ENCODE results near the gene IRF4. TPM values are rescaled to one million over a fixed set of nuclear protein-coding genes. Genes with fewer than 3 reads are reported as not detected.

IRF4 gene
- total and polyA plus RNA-seq, 2 donors (not counting 3 experiments of a cell fraction or from before 2014, with no cell fraction given) = not detected

DNA sequence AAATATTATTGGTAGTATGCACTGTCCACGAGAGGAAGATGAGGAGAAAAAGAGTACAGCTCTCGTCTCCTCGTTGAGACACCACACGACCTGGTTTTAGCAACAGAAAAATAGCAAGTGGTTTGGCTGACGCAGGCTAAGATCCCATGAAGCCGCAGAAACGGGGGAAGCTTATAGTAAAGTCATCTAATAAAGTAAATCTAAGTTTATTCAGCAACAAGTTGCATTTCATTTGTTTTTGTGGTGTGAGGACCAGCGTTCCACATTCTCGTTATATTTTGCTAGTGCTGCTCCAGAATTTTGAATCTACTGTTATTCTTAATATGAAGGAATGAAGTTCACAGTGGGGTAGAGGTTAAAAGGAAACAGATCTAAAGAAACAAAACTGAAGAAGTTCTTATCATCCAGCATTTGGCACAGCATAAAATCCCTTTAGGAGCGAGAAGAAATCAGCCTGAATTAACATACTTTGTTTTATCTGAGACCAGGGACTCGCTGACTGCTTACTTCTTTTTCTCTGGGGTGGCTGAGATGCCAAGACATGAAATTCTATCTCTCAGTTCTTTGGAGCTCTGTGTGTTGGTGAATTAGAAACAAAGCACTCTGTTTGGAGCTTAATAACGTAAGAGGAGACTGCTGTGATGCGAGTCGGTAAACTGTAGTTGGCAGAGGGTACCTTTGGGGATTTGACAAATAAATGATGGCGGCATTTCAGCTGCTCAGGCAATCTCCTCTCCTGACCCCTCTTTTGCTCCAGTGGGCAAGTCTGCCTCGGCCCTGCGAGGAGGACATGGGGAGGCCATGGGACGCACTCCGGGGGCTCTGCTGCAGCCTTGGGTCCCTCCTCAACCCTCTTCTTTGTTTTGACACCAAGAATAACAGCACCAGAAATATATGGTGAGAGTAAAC, 24.9 kb upstream of the IRF4 start:
- H3K79me2 ChIP-seq (ENCODE audit: control insufficient read depth, insufficient read depth, low read length) = no peaks in the 10 kb centered on the region
- no TSS peak for BruUV-seq (replicated peaks)
- TF ChIP-seq JUN (IDR thresholded peaks at IDR 0.05; ENCODE audit: borderline replicate concordance, insufficient read depth, insufficient read length, low read depth) (no peak), GATA2 (IDR thresholded peaks at IDR 0.05; ENCODE audit: insufficient read depth, insufficient read length, low read depth, low read length) (no peak), FOS (IDR thresholded peaks at IDR 0.05; ENCODE audit: borderline replicate concordance, insufficient read depth, low read length) (no peak), EZH2 (IDR thresholded peaks at IDR 0.05; ENCODE audit: borderline replicate concordance, low read depth, low read length, severe bottlenecking) (no peak), POLR2A (IDR thresholded peaks at IDR 0.05; ENCODE audit: low read depth, low read length) (no peak), MYC (IDR thresholded peaks at IDR 0.05; ENCODE audit: low read depth, low read length) (no peak), POLR2AphosphoS5 (IDR thresholded peaks at IDR 0.05; ENCODE audit: insufficient read depth, low read depth, low read length) (no peak)
- TF ChIP-seq, protein P1, sequence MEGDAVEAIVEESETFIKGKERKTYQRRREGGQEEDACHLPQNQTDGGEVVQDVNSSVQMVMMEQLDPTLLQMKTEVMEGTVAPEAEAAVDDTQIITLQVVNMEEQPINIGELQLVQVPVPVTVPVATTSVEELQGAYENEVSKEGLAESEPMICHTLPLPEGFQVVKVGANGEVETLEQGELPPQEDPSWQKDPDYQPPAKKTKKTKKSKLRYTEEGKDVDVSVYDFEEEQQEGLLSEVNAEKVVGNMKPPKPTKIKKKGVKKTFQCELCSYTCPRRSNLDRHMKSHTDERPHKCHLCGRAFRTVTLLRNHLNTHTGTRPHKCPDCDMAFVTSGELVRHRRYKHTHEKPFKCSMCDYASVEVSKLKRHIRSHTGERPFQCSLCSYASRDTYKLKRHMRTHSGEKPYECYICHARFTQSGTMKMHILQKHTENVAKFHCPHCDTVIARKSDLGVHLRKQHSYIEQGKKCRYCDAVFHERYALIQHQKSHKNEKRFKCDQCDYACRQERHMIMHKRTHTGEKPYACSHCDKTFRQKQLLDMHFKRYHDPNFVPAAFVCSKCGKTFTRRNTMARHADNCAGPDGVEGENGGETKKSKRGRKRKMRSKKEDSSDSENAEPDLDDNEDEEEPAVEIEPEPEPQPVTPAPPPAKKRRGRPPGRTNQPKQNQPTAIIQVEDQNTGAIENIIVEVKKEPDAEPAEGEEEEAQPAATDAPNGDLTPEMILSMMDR (IDR thresholded peaks at IDR 0.05; ENCODE audit: extremely low read depth in 1 of 2, insufficient read depth in 1 of 2, low read depth in 1 of 2, low read length in 2 of 2) = no peak
- TF ChIP-seq, protein P2, sequence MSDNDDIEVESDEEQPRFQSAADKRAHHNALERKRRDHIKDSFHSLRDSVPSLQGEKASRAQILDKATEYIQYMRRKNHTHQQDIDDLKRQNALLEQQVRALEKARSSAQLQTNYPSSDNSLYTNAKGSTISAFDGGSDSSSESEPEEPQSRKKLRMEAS (IDR thresholded peaks at IDR 0.05; ENCODE audit: insufficient read depth, insufficient read length) = no peak
- DNase-seq (ENCODE audit: low read depth, low spot score) = no peak
- peaks cover 5% of the 10 kb centered on the region for H3K9me3 ChIP-seq (replicated peaks; ENCODE audit: control insufficient read depth, insufficient read depth, low read length)
- dilution Hi-C loops (cut with MboI; ENCODE audit: extremely low pct_ligation_motif_present, low sequenced_read_pairs) (no loop called here), intact Hi-C loops (cut with micrococcal nuclease) (no loop called here)
- no peak overlapping the region for H3K4me2 ChIP-seq (ENCODE audit: insufficient read depth, low read length)
- no peak overlapping the region for H3K27ac ChIP-seq (ENCODE audit: insufficient read depth, low read depth, low read length)
- H3K27me3 ChIP-seq (ENCODE audit: control insufficient read depth in 2 of 2, insufficient read depth in 2 of 2, low read length in 2 of 2) = no peaks in the 10 kb centered on the region
- no peak overlapping the region for H3K4me3 ChIP-seq (replicated peaks in 1 of 3; ENCODE audit: insufficient read depth in 1 of 3, low read depth in 1 of 3, low read length in 3 of 3)
- CTCF ChIA-PET = interaction anchor here (1.1 kb wide), 1 partner anchor 11 kb away, joined by 3 read pairs; no protein-coding TSS in a partner anchor
- FAIRE-seq = no peak
- H2AFZ ChIP-seq (ENCODE audit: low read depth, low read length) = no peak overlapping the region
- no peaks in the 10 kb centered on the region for H3K9me1 ChIP-seq (replicated peaks; ENCODE audit: control insufficient read depth, extremely low read depth, insufficient read depth, low read length)
- H3K9ac ChIP-seq (replicated peaks; ENCODE audit: extremely low read depth, insufficient read depth, low read length) = no peak overlapping the region
- no peaks in the 10 kb centered on the region for H3K4me1 ChIP-seq (ENCODE audit: control insufficient read depth, extremely low read depth, insufficient read depth, low read length)
- no peaks in the 10 kb centered on the region for H3K36me3 ChIP-seq (ENCODE audit: control insufficient read depth in 2 of 2, extremely low read depth in 1 of 2, insufficient read depth in 2 of 2, low read length in 2 of 2)
- H4K20me1 ChIP-seq (replicated peaks; ENCODE audit: control insufficient read depth, extremely low read depth, insufficient read depth, low read length) = no peaks in the 10 kb centered on the region
- POLR2A ChIA-PET = no interaction called here
